Loucy (cell line): ENCODE measurements around the gene RPS28.
"Not testable (repeated sequence)": the region's sequence is repeated elsewhere in the genome, so short reads cannot be mapped to it uniquely, and the experiment has no call there.

Experiments
- H2AFZ ChIP-seq: fragments of 200-600 bp; sonication (generic); 2 replicates; pipeline ENCODE4 v1.6.0; 2016; ENCODE audit warnings: antibody characterized with exemption, mild to moderate bottlenecking, low read length, moderate library complexity
- H3F3A ChIP-seq: fragments of 200-600 bp; 2 replicates; pipeline ENCODE4 v1.6.0; 2016; ENCODE audit warnings: antibody characterized with exemption, low read depth, mild to moderate bottlenecking
- H3K27me3 ChIP-seq: fragments of 200-600 bp; sonication (generic); 2 replicates; pipeline ENCODE4 v1.6.1; 2014; ENCODE audit warnings: low read length, mild to moderate bottlenecking; ENCODE audit not compliant: insufficient read depth, poor library complexity, severe bottlenecking
- H3K36me3 ChIP-seq: fragments of 200-600 bp; sonication (generic); 2 replicates; pipeline ENCODE4 v1.6.1; 2016; ENCODE audit warnings: low read length; ENCODE audit not compliant: insufficient read depth
- H3K4me1 ChIP-seq: fragments of 200-600 bp; sonication (generic); 2 replicates; pipeline ENCODE4 v1.5.1; 2014; ENCODE audit warnings: low read length, mild to moderate bottlenecking; ENCODE audit not compliant: insufficient read depth, poor library complexity, severe bottlenecking
- H3K4me2 ChIP-seq: fragments of 200-600 bp; sonication (generic); 2 replicates; pipeline ENCODE4 v1.6.0; 2014; ENCODE audit warnings: antibody characterized with exemption, low read length, low read depth, mild to moderate bottlenecking; ENCODE audit not compliant: poor library complexity, severe bottlenecking
- H3K4me3 ChIP-seq: fragments of 200-600 bp; sonication (generic); 2 replicates; pipeline ENCODE4 v1.5.1; 2014; ENCODE audit warnings: low read length, mild to moderate bottlenecking, mixed read lengths; ENCODE audit not compliant: poor library complexity, severe bottlenecking
- H3K79me2 ChIP-seq: fragments of 200-600 bp; sonication (generic); 2 replicates; pipeline ENCODE4 v1.6.1; 2014; ENCODE audit warnings: low read length; ENCODE audit not compliant: insufficient read depth
- H3K9ac ChIP-seq: fragments of 200-600 bp; sonication (generic); 2 replicates; pipeline ENCODE4 v1.6.0; 2014; ENCODE audit warnings: mild to moderate bottlenecking, low read depth, low read length, moderate library complexity; ENCODE audit not compliant: poor library complexity, severe bottlenecking
- H3K9me2 ChIP-seq: fragments of 200-600 bp; sonication (generic); replicated peaks from 2 replicates; pipeline ENCODE4 v1.6.1; 2016; ENCODE audit warnings: low read depth, low read length, mixed read lengths
- H3K9me3 ChIP-seq: fragments of 200-600 bp; sonication (generic); 2 replicates; pipeline ENCODE4 v1.6.1; 2014; ENCODE audit warnings: mild to moderate bottlenecking, antibody characterized with exemption, low read length, low read depth; ENCODE audit not compliant: insufficient read depth
- H4K20me1 ChIP-seq: fragments of 200-600 bp; sonication (generic); 2 replicates; pipeline ENCODE4 v1.6.0; 2014; ENCODE audit warnings: antibody characterized with exemption, low read length, mild to moderate bottlenecking; ENCODE audit not compliant: insufficient read depth, poor library complexity, severe bottlenecking
- EZH2phosphoT487 ChIP-seq: fragments of 200-600 bp; IDR thresholded peaks from 2 replicates; pipeline ENCODE4 v1.6.1; 2018; ENCODE audit warnings: antibody characterized with exemption, mild to moderate bottlenecking, moderate library complexity, borderline replicate concordance
- TF ChIP-seq, protein P1 (sequence below): fragments of 200-600 bp; sonication (generic); conservative IDR thresholded peaks from 2 replicates; pipeline ENCODE4 v1.5.1; 2014; ENCODE audit warnings: mild to moderate bottlenecking, antibody characterized with exemption, low read length

Gene RPS28

DNA sequence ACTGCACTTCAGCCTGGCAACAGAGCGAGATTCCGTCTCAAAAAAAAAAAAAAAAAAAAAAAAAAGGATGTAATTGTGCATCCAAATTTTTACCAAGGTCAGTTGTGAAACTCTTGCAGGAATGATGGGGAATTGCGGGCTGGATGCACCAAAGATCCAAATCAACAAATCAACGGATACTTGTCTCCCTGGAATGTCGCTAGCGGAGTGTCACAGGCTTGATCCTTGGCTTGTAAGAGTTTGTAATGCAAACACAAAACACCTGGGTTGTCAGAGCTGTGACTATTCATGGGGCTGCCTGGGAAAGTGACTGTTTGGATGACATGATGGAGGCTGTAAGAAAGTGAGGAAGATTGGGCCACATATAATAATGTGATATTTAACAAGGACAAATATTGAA lies 17.5 kb downstream of the RPS28 start:
- Histone ChIP-seq H3K4me3 (no peak overlapping the region), H3K9me3 (no peaks in the 10 kb centered on the region), H4K20me1 (no peaks in the 10 kb centered on the region), H3F3A (no peaks in the 10 kb centered on the region), H3K9ac (no peak overlapping the region), H3K27me3 (no peaks in the 10 kb centered on the region), H3K4me1 (peaks cover 4% of the 10 kb centered on the region), H3K36me3 (no peaks in the 10 kb centered on the region), H2AFZ (no peak overlapping the region), H3K9me2 (no peaks in the 10 kb centered on the region), H3K79me2 (no peaks in the 10 kb centered on the region), H3K4me2 (no peak overlapping the region)
- no peak for TF ChIP-seq EZH2phosphoT487
- TF ChIP-seq, protein P1, sequence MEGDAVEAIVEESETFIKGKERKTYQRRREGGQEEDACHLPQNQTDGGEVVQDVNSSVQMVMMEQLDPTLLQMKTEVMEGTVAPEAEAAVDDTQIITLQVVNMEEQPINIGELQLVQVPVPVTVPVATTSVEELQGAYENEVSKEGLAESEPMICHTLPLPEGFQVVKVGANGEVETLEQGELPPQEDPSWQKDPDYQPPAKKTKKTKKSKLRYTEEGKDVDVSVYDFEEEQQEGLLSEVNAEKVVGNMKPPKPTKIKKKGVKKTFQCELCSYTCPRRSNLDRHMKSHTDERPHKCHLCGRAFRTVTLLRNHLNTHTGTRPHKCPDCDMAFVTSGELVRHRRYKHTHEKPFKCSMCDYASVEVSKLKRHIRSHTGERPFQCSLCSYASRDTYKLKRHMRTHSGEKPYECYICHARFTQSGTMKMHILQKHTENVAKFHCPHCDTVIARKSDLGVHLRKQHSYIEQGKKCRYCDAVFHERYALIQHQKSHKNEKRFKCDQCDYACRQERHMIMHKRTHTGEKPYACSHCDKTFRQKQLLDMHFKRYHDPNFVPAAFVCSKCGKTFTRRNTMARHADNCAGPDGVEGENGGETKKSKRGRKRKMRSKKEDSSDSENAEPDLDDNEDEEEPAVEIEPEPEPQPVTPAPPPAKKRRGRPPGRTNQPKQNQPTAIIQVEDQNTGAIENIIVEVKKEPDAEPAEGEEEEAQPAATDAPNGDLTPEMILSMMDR = no peak

DNA sequence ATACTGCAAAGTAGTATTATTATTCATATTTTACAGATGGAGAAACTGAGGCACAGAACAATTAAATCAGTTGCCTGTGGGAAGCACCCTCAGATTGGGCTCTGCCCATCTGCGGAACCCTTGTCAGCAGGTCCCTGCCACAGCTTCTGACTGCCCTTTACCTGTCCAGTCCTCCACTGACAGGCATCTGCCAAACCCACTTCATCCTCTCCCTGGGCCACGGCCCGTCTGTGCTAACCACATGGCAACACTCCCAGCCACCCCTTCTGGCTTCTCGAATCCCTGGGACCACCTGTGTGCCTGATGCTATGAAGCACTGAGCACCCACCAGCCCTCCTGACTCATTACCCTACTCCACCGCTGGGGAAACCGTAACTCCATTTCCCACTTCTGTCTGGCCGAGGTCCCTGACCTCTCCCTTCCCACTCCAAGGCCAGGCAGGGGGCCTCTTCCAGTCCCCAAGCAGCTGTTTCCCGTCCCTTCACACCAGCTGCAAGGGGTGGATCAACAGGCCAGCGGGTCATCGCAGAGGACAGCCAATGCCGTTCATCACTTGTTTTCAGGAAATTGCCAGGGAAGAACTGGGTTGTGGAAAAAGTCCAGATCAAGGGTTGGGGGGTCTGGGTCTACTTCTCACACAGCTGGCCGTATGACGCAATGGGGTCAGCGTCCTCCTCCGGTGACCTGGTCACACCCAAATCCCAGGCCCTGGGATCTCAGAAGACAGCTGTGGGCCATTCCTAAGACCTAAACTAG lies 19.2 kb downstream of the RPS28 start:
- no peaks in the 10 kb centered on the region for H3K79me2 ChIP-seq
- H3K9me3 ChIP-seq = no peaks in the 10 kb centered on the region
- no peak overlapping the region for H2AFZ ChIP-seq
- H3K36me3 ChIP-seq = no peaks in the 10 kb centered on the region
- H4K20me1 ChIP-seq = no peaks in the 10 kb centered on the region
- H3K27me3 ChIP-seq = no peaks in the 10 kb centered on the region
- no peaks in the 10 kb centered on the region for H3F3A ChIP-seq
- H3K4me1 ChIP-seq = peaks cover 4% of the 10 kb centered on the region
- H3K4me3 ChIP-seq = no peak overlapping the region
- no peak overlapping the region for H3K4me2 ChIP-seq
- no peak overlapping the region for H3K9ac ChIP-seq
- TF ChIP-seq EZH2phosphoT487 = no peak
- TF ChIP-seq, protein P1 = no peak
- H3K9me2 ChIP-seq = no peaks in the 10 kb centered on the region

DNA sequence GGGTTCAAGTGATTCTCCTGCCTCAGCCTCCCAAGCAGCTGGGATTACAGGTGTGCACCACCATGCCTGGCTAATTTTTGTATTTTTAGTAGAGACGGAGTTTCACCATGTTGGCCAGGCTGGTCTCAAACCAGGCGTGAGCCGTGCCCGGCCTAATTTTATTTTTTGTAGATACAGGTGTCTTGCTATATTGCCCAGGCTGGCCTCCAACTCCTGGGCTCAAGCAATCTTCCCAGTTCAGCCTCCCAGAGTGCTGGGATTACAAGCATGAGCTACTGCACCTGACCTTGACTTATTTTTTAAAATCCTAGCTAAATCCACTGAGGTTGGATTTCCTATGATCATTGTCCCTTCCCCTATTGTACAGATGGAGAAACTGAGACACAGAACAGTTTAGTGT lies 20.2 kb downstream of the RPS28 start:
- not testable (repeated sequence) for H3K4me3 ChIP-seq, H3K27me3 ChIP-seq, H3F3A ChIP-seq, H3K9me2 ChIP-seq, H3K9me3 ChIP-seq, H3K79me2 ChIP-seq, H3K4me2 ChIP-seq, H4K20me1 ChIP-seq, H2AFZ ChIP-seq, H3K9ac ChIP-seq, H3K36me3 ChIP-seq, H3K4me1 ChIP-seq

DNA sequence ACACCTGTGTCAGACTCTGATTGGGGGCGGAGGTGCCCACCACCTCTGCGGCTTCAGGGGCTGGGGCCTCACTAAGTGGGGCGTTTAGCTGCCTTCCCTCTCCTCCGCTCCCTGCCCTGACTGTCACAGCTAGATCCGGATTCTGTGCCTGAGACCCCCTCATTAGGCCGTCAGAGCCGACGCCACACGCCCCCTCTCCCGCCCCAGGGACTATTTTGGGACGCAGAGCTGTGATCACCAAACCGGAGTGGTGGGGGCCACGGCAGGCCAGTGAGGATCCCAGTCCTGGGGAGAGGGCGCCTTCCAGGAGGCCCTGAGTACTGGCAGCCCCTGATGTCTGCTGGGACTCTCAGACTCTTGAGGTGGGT lies 21.0 kb downstream of the RPS28 start:
- Histone ChIP-seq H3K79me2 (no peaks in the 10 kb centered on the region), H3K4me2 (no peak overlapping the region), H3F3A (no peaks in the 10 kb centered on the region), H3K9me3 (no peaks in the 10 kb centered on the region), H3K9ac (no peak overlapping the region), H3K9me2 (no peaks in the 10 kb centered on the region), H3K4me3 (no peak overlapping the region), H4K20me1 (no peaks in the 10 kb centered on the region), H3K36me3 (no peaks in the 10 kb centered on the region), H3K4me1 (peaks cover 4% of the 10 kb centered on the region), H2AFZ (no peak overlapping the region), H3K27me3 (no peaks in the 10 kb centered on the region)
- TF ChIP-seq, protein P1 = no peak
- no peak for TF ChIP-seq EZH2phosphoT487
